Measurements from ENCODE around the gene BRIP1.

BRIP1 gene

GRCh38 chr17:61743766-61744165 lies 119.6 kb downstream of the BRIP1 start:
- Histone ChIP-seq H3K4me3 (ENCODE audit: low read length in 2 of 2) (no peak overlapping the region), H3K9ac (ENCODE audit: low read depth in 1 of 2, low read length in 2 of 2) (no peak overlapping the region), H3K36me3 (ENCODE audit: control insufficient read depth in 2 of 2, insufficient read depth in 2 of 2, low read length in 2 of 2) (no peaks in the 10 kb centered on the region), H3K27me3 (ENCODE audit: control insufficient read depth in 2 of 2, insufficient read depth in 2 of 2, low read length in 2 of 2) (no peaks in the 10 kb centered on the region), H3K27ac (ENCODE audit: low read depth in 2 of 2, low read length in 2 of 2) (no peak overlapping the region), H3K9me3 (ENCODE audit: control insufficient read depth in 2 of 2, low read length in 2 of 2) (no peaks in the 10 kb centered on the region), H3K4me1 (ENCODE audit: control insufficient read depth in 2 of 2, insufficient read depth in 2 of 2, low read length in 2 of 2) (no peaks in the 10 kb centered on the region)

- Histone ChIP-seq H3K9ac (ENCODE audit: low read depth in 1 of 2, low read length in 2 of 2) (no peak overlapping the region), H3K4me1 (ENCODE audit: control insufficient read depth in 2 of 2, insufficient read depth in 2 of 2, low read length in 2 of 2) (no peaks in the 10 kb centered on the region), H3K27me3 (ENCODE audit: control insufficient read depth in 2 of 2, insufficient read depth in 2 of 2, low read length in 2 of 2) (no peaks in the 10 kb centered on the region), H3K4me3 (ENCODE audit: low read length in 2 of 2) (no peak overlapping the region), H3K36me3 (ENCODE audit: control insufficient read depth in 2 of 2, insufficient read depth in 2 of 2, low read length in 2 of 2) (no peaks in the 10 kb centered on the region), H3K27ac (ENCODE audit: low read depth in 2 of 2, low read length in 2 of 2) (no peak overlapping the region), H3K9me3 (ENCODE audit: control insufficient read depth in 2 of 2, low read length in 2 of 2) (no peaks in the 10 kb centered on the region)
Observed at GRCh38 chr17:61739002-61739401, 124.3 kb downstream of the BRIP1 start.

GRCh38 chr17:61738249-61738648 lies 125.1 kb downstream of the BRIP1 start:
- Histone ChIP-seq H3K4me1 (ENCODE audit: control insufficient read depth in 2 of 2, insufficient read depth in 2 of 2, low read length in 2 of 2) (no peaks in the 10 kb centered on the region), H3K27ac (ENCODE audit: low read depth in 2 of 2, low read length in 2 of 2) (no peak overlapping the region), H3K27me3 (ENCODE audit: control insufficient read depth in 2 of 2, insufficient read depth in 2 of 2, low read length in 2 of 2) (no peaks in the 10 kb centered on the region), H3K9me3 (ENCODE audit: control insufficient read depth in 2 of 2, low read length in 2 of 2) (no peaks in the 10 kb centered on the region), H3K36me3 (ENCODE audit: control insufficient read depth in 2 of 2, insufficient read depth in 2 of 2, low read length in 2 of 2) (no peaks in the 10 kb centered on the region), H3K4me3 (ENCODE audit: low read length in 2 of 2) (no peak overlapping the region), H3K9ac (ENCODE audit: low read depth in 1 of 2, low read length in 2 of 2) (no peak overlapping the region)

GRCh38 chr17:61737820-61738219 lies 125.5 kb downstream of the BRIP1 start:
- no peaks in the 10 kb centered on the region for H3K9me3 ChIP-seq (ENCODE audit: control insufficient read depth in 2 of 2, low read length in 2 of 2)
- no peaks in the 10 kb centered on the region for H3K4me1 ChIP-seq (ENCODE audit: control insufficient read depth in 2 of 2, insufficient read depth in 2 of 2, low read length in 2 of 2)
- no peak overlapping the region for H3K4me3 ChIP-seq (ENCODE audit: low read length in 2 of 2)
- H3K27ac ChIP-seq (ENCODE audit: low read depth in 2 of 2, low read length in 2 of 2) = no peak overlapping the region
- H3K9ac ChIP-seq (ENCODE audit: low read depth in 1 of 2, low read length in 2 of 2) = no peak overlapping the region
- no peaks in the 10 kb centered on the region for H3K36me3 ChIP-seq (ENCODE audit: control insufficient read depth in 2 of 2, insufficient read depth in 2 of 2, low read length in 2 of 2)
- no peaks in the 10 kb centered on the region for H3K27me3 ChIP-seq (ENCODE audit: control insufficient read depth in 2 of 2, insufficient read depth in 2 of 2, low read length in 2 of 2)

GRCh38 chr17:61736438-61736837 lies 126.9 kb downstream of the BRIP1 start:
- Histone ChIP-seq H3K4me3 (ENCODE audit: low read length in 2 of 2) (no peak overlapping the region), H3K9ac (ENCODE audit: low read depth in 1 of 2, low read length in 2 of 2) (no peak overlapping the region), H3K36me3 (ENCODE audit: control insufficient read depth in 2 of 2, insufficient read depth in 2 of 2, low read length in 2 of 2) (no peaks in the 10 kb centered on the region), H3K4me1 (ENCODE audit: control insufficient read depth in 2 of 2, insufficient read depth in 2 of 2, low read length in 2 of 2) (no peaks in the 10 kb centered on the region), H3K27me3 (ENCODE audit: control insufficient read depth in 2 of 2, insufficient read depth in 2 of 2, low read length in 2 of 2) (no peaks in the 10 kb centered on the region), H3K9me3 (ENCODE audit: control insufficient read depth in 2 of 2, low read length in 2 of 2) (no peaks in the 10 kb centered on the region), H3K27ac (ENCODE audit: low read depth in 2 of 2, low read length in 2 of 2) (no peak overlapping the region)

- Histone ChIP-seq H3K27ac (ENCODE audit: low read depth in 2 of 2, low read length in 2 of 2) (no peak overlapping the region), H3K4me1 (ENCODE audit: control insufficient read depth in 2 of 2, insufficient read depth in 2 of 2, low read length in 2 of 2) (no peaks in the 10 kb centered on the region), H3K36me3 (ENCODE audit: control insufficient read depth in 2 of 2, insufficient read depth in 2 of 2, low read length in 2 of 2) (no peaks in the 10 kb centered on the region), H3K27me3 (ENCODE audit: control insufficient read depth in 2 of 2, insufficient read depth in 2 of 2, low read length in 2 of 2) (no peaks in the 10 kb centered on the region), H3K9ac (ENCODE audit: low read depth in 1 of 2, low read length in 2 of 2) (no peak overlapping the region), H3K4me3 (ENCODE audit: low read length in 2 of 2) (no peak overlapping the region), H3K9me3 (ENCODE audit: control insufficient read depth in 2 of 2, low read length in 2 of 2) (no peaks in the 10 kb centered on the region)
Observed at GRCh38 chr17:61735807-61736206, 127.5 kb downstream of the BRIP1 start.

GRCh38 chr17:61734466-61734865 lies 128.9 kb downstream of the BRIP1 start:
- no peaks in the 10 kb centered on the region for H3K27me3 ChIP-seq (ENCODE audit: control insufficient read depth in 2 of 2, insufficient read depth in 2 of 2, low read length in 2 of 2)
- no peaks in the 10 kb centered on the region for H3K9me3 ChIP-seq (ENCODE audit: control insufficient read depth in 2 of 2, low read length in 2 of 2)
- H3K36me3 ChIP-seq (ENCODE audit: control insufficient read depth in 2 of 2, insufficient read depth in 2 of 2, low read length in 2 of 2) = no peaks in the 10 kb centered on the region
- H3K9ac ChIP-seq (ENCODE audit: low read depth in 1 of 2, low read length in 2 of 2) = no peak overlapping the region
- H3K4me3 ChIP-seq (ENCODE audit: low read length in 2 of 2) = no peak overlapping the region
- H3K27ac ChIP-seq (ENCODE audit: low read depth in 2 of 2, low read length in 2 of 2) = no peak overlapping the region
- no peaks in the 10 kb centered on the region for H3K4me1 ChIP-seq (ENCODE audit: control insufficient read depth in 2 of 2, insufficient read depth in 2 of 2, low read length in 2 of 2)

GRCh38 chr17:61734012-61734411 lies 129.3 kb downstream of the BRIP1 start:
- H3K9ac ChIP-seq (ENCODE audit: low read depth in 1 of 2, low read length in 2 of 2) = no peak overlapping the region
- no peaks in the 10 kb centered on the region for H3K4me1 ChIP-seq (ENCODE audit: control insufficient read depth in 2 of 2, insufficient read depth in 2 of 2, low read length in 2 of 2)
- H3K9me3 ChIP-seq (ENCODE audit: control insufficient read depth in 2 of 2, low read length in 2 of 2) = no peaks in the 10 kb centered on the region
- no peak overlapping the region for H3K4me3 ChIP-seq (ENCODE audit: low read length in 2 of 2)
- no peak overlapping the region for H3K27ac ChIP-seq (ENCODE audit: low read depth in 2 of 2, low read length in 2 of 2)
- no peaks in the 10 kb centered on the region for H3K36me3 ChIP-seq (ENCODE audit: control insufficient read depth in 2 of 2, insufficient read depth in 2 of 2, low read length in 2 of 2)
- H3K27me3 ChIP-seq (ENCODE audit: control insufficient read depth in 2 of 2, insufficient read depth in 2 of 2, low read length in 2 of 2) = no peaks in the 10 kb centered on the region

GRCh38 chr17:61733021-61733420 lies 130.3 kb downstream of the BRIP1 start:
- no peaks in the 10 kb centered on the region for H3K36me3 ChIP-seq (ENCODE audit: control insufficient read depth in 2 of 2, insufficient read depth in 2 of 2, low read length in 2 of 2)
- no peak overlapping the region for H3K4me3 ChIP-seq (ENCODE audit: low read length in 2 of 2)
- no peaks in the 10 kb centered on the region for H3K27me3 ChIP-seq (ENCODE audit: control insufficient read depth in 2 of 2, insufficient read depth in 2 of 2, low read length in 2 of 2)
- no peak overlapping the region for H3K27ac ChIP-seq (ENCODE audit: low read depth in 2 of 2, low read length in 2 of 2)
- no peaks in the 10 kb centered on the region for H3K4me1 ChIP-seq (ENCODE audit: control insufficient read depth in 2 of 2, insufficient read depth in 2 of 2, low read length in 2 of 2)
- H3K9ac ChIP-seq (ENCODE audit: low read depth in 1 of 2, low read length in 2 of 2) = no peak overlapping the region
- no peaks in the 10 kb centered on the region for H3K9me3 ChIP-seq (ENCODE audit: control insufficient read depth in 2 of 2, low read length in 2 of 2)

- Histone ChIP-seq H3K27me3 (ENCODE audit: control insufficient read depth in 2 of 2, insufficient read depth in 2 of 2, low read length in 2 of 2) (no peaks in the 10 kb centered on the region), H3K9me3 (ENCODE audit: control insufficient read depth in 2 of 2, low read length in 2 of 2) (no peaks in the 10 kb centered on the region), H3K36me3 (ENCODE audit: control insufficient read depth in 2 of 2, insufficient read depth in 2 of 2, low read length in 2 of 2) (no peaks in the 10 kb centered on the region), H3K4me1 (ENCODE audit: control insufficient read depth in 2 of 2, insufficient read depth in 2 of 2, low read length in 2 of 2) (no peaks in the 10 kb centered on the region), H3K9ac (ENCODE audit: low read depth in 1 of 2, low read length in 2 of 2) (no peak overlapping the region), H3K27ac (ENCODE audit: low read depth in 2 of 2, low read length in 2 of 2) (no peak overlapping the region), H3K4me3 (ENCODE audit: low read length in 2 of 2) (no peak overlapping the region)
Observed at GRCh38 chr17:61732169-61732568, 131.2 kb downstream of the BRIP1 start.

GRCh38 chr17:61731330-61731729 lies 132.0 kb downstream of the BRIP1 start:
- Histone ChIP-seq H3K9ac (ENCODE audit: low read depth in 1 of 2, low read length in 2 of 2) (no peak overlapping the region), H3K9me3 (ENCODE audit: control insufficient read depth in 2 of 2, low read length in 2 of 2) (no peaks in the 10 kb centered on the region), H3K4me3 (ENCODE audit: low read length in 2 of 2) (no peak overlapping the region), H3K27me3 (ENCODE audit: control insufficient read depth in 2 of 2, insufficient read depth in 2 of 2, low read length in 2 of 2) (no peaks in the 10 kb centered on the region), H3K27ac (ENCODE audit: low read depth in 2 of 2, low read length in 2 of 2) (no peak overlapping the region), H3K4me1 (ENCODE audit: control insufficient read depth in 2 of 2, insufficient read depth in 2 of 2, low read length in 2 of 2) (no peaks in the 10 kb centered on the region), H3K36me3 (ENCODE audit: control insufficient read depth in 2 of 2, insufficient read depth in 2 of 2, low read length in 2 of 2) (no peaks in the 10 kb centered on the region)
